Neural progenitor cell (in vitro differentiated cells): ENCODE results near the gene OCIAD2. TPM values are rescaled to one million over a fixed set of nuclear protein-coding genes. Genes with fewer than 3 reads are reported as not detected.

Source experiments
- DNase-seq: peaks from one replicate; pipeline ENCODE4 v3.0.0-alpha.2; 2016; ENCODE audit warnings: low spot score
- H2AFZ ChIP-seq: fragments of 200-600 bp; sonication (generic); replicated peaks from 2 replicates; pipeline ENCODE4 v1.6.1; 2016; ENCODE audit warnings: antibody characterized with exemption
- H3F3A ChIP-seq: fragments of 200-600 bp; sonication (generic); 2 replicates; pipeline ENCODE4 v1.6.1; 2016; ENCODE audit warnings: antibody characterized with exemption, low read depth
- H3K27ac ChIP-seq: fragments of 200-600 bp; sonication (generic); 2 replicates; pipeline ENCODE4 v1.5.1; 2016; ENCODE audit warnings: mild to moderate bottlenecking
- H3K27me3 ChIP-seq: fragments of 200-600 bp; sonication (generic); 2 replicates; pipeline ENCODE4 v1.6.1; 2016; ENCODE audit warnings: mild to moderate bottlenecking, moderate library complexity
- H3K36me3 ChIP-seq: fragments of 200-600 bp; sonication (generic); 2 replicates; pipeline ENCODE4 v1.5.1; 2016
- H3K4me1 ChIP-seq: fragments of 200-600 bp; sonication (generic); 2 replicates; pipeline ENCODE4 v1.6.1; 2016; ENCODE audit warnings: mixed run types
- H3K4me2 ChIP-seq: fragments of 200-600 bp; sonication (generic); 2 replicates; pipeline ENCODE4 v1.6.1; 2016
- H3K4me3 ChIP-seq: fragments of 200-600 bp; sonication (generic); 2 replicates; pipeline ENCODE4 v1.5.1; 2016
- H3K79me2 ChIP-seq: fragments of 200-600 bp; sonication (generic); 2 replicates; pipeline ENCODE4 v1.6.1; 2016; ENCODE audit warnings: low read depth
- H3K9ac ChIP-seq: fragments of 200-600 bp; sonication (generic); 2 replicates; pipeline ENCODE4 v1.6.1; 2016
- H3K9me3 ChIP-seq: fragments of 200-600 bp; sonication (generic); 2 replicates; pipeline ENCODE4 v1.5.1; 2016; ENCODE audit warnings: low read depth
- H4K20me1 ChIP-seq: fragments of 200-600 bp; sonication (generic); 2 replicates; pipeline ENCODE4 v1.6.1; 2016; ENCODE audit warnings: low read depth
- H3K27ac Mint-ChIP-seq: 3 replicates; pipeline ENCODE4 v1.8.0; 2021; ENCODE audit warnings: mixed read lengths
- H3K27me3 Mint-ChIP-seq: 2 replicates; pipeline ENCODE4 v1.8.0; 2022; ENCODE audit warnings: low read depth, mild to moderate bottlenecking, inconsistent platforms, moderate library complexity, mixed read lengths; ENCODE audit not compliant: insufficient read depth
- H3K36me3 Mint-ChIP-seq: 3 replicates; pipeline ENCODE4 v1.8.0; 2021; ENCODE audit warnings: mixed read lengths
- H3K4me1 Mint-ChIP-seq: 3 replicates; pipeline ENCODE4 v1.8.0; 2021; ENCODE audit warnings: mixed read lengths
- H3K4me3 Mint-ChIP-seq: 3 replicates; pipeline ENCODE4 v1.8.0; 2021; ENCODE audit warnings: mild to moderate bottlenecking, moderate library complexity, mixed read lengths
- H3K9me3 Mint-ChIP-seq: 3 replicates; pipeline ENCODE4 v1.8.0; 2020; ENCODE audit warnings: mixed read lengths
- EZH2 ChIP-seq: fragments of 200-600 bp; sonication (generic); IDR thresholded peaks from 2 replicates; pipeline ENCODE4 v1.6.1; 2017; ENCODE audit warnings: antibody characterized with exemption, mild to moderate bottlenecking, moderate library complexity
- EZH2phosphoT487 ChIP-seq: fragments of 200-600 bp; sonication (generic); IDR thresholded peaks from 2 replicates; pipeline ENCODE4 v1.6.1; 2017; ENCODE audit warnings: antibody characterized with exemption
- total RNA-seq: library from RNA; depleted of rRNA; stranded (reverse); fragments of >200 nt; gene quantifications from 2 replicates; pipeline ENCODE4 v1.2.3, GENCODE V29; 2015; ENCODE audit warnings: low replicate concordance
- TF ChIP-seq, protein P1 (sequence below): fragments of 200-600 bp; sonication (generic); IDR thresholded peaks from 2 replicates; pipeline ENCODE4 v1.5.1; 2017; ENCODE audit warnings: antibody characterized with exemption, mild to moderate bottlenecking

Gene OCIAD2
- total RNA-seq, 1 donor from 2014 or later, result 28.8 TPM

DNA sequence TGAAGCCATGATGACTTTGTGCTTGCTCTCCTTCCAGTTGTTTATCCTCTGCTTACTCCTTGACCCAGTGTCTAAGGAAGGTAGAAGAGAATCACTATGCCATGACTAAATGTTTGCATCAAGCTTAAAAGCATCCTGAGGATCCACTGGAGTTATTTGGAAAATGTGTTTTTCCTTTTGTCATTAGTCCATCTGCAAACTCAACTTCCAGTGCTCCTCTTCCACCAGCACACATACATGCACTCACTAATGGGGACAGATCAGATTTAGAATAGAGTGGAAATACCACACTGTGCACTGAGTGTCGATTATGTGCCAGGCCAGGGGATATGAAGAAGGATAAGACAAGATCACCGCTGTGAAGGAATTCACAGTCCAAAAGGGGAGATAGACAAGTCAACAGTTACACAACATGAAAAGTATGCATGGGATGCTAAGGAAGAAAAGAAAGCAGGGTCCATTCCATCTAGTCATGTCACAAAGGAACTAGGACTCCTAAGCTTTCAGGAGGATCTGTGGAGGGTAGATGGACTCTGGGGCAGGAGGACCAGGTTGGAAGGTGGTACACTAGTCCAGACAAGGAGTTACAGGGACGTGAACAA lies 1.9 kb downstream of the OCIAD2 start:
- Histone ChIP-seq H3K27me3 (no peaks in the 10 kb centered on the region), H3K9me3 (no peaks in the 10 kb centered on the region), H3F3A (peaks cover 6% of the 10 kb centered on the region), H4K20me1 (peaks cover 5% of the 10 kb centered on the region), H3K4me1 (peaks cover 6% of the 10 kb centered on the region), H2AFZ (no peak overlapping the region), H3K4me2 (peak overlapping the region; percentile 98), H3K27ac (no peak overlapping the region), H3K4me3 (no peak overlapping the region), H3K9ac (no peak overlapping the region), H3K36me3 (no peaks in the 10 kb centered on the region), H3K79me2 (peaks cover 13% of the 10 kb centered on the region)
- no peaks in the 10 kb centered on the region for H3K9me3 Mint-ChIP-seq
- peaks cover 16% of the 10 kb centered on the region for H3K4me1 Mint-ChIP-seq
- no peaks in the 10 kb centered on the region for H3K36me3 Mint-ChIP-seq
- TF ChIP-seq, protein P1, sequence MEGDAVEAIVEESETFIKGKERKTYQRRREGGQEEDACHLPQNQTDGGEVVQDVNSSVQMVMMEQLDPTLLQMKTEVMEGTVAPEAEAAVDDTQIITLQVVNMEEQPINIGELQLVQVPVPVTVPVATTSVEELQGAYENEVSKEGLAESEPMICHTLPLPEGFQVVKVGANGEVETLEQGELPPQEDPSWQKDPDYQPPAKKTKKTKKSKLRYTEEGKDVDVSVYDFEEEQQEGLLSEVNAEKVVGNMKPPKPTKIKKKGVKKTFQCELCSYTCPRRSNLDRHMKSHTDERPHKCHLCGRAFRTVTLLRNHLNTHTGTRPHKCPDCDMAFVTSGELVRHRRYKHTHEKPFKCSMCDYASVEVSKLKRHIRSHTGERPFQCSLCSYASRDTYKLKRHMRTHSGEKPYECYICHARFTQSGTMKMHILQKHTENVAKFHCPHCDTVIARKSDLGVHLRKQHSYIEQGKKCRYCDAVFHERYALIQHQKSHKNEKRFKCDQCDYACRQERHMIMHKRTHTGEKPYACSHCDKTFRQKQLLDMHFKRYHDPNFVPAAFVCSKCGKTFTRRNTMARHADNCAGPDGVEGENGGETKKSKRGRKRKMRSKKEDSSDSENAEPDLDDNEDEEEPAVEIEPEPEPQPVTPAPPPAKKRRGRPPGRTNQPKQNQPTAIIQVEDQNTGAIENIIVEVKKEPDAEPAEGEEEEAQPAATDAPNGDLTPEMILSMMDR, result no peak
- no peak for TF ChIP-seq EZH2
- no peak for TF ChIP-seq EZH2phosphoT487
- peak overlapping the region; percentile 4 for H3K4me3 Mint-ChIP-seq
- H3K27ac Mint-ChIP-seq, result no peak overlapping the region
- no peak for DNase-seq
- peaks cover 4% of the 10 kb centered on the region for H3K27me3 Mint-ChIP-seq

DNA sequence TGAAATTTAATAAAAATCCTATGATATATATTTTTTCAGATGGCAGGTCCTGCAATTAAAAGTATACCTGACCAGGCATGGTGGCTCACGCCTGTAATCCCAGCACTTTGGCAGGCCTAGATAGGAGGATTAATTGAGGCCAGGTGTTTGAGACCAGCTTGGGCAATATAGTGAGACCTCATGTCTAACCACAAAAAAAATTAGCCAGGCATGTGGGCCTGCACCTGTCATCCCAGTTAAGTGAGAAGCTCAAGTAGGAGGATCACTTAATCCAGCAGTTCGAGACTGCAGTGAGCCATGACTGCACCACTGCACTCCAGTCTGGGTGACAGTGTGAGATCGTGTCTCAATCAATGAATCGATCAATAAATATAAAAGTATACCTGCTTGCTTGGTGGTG lies 2.5 kb downstream of the OCIAD2 start:
- peaks cover 6% of the 10 kb centered on the region for H3K4me1 ChIP-seq
- no peaks in the 10 kb centered on the region for H3K9me3 ChIP-seq
- H3K79me2 ChIP-seq, result peaks cover 13% of the 10 kb centered on the region
- no peak overlapping the region for H3K4me3 ChIP-seq
- H3K27me3 ChIP-seq, result no peaks in the 10 kb centered on the region
- H3K27me3 Mint-ChIP-seq, result peaks cover 4% of the 10 kb centered on the region
- peaks cover 17% of the 10 kb centered on the region for H3K4me1 Mint-ChIP-seq
- H3K36me3 Mint-ChIP-seq, result no peaks in the 10 kb centered on the region
- no peak overlapping the region for H3K4me2 ChIP-seq
- no peak overlapping the region for H3K9ac ChIP-seq
- H3K27ac ChIP-seq, result no peak overlapping the region
- peaks cover 6% of the 10 kb centered on the region for H3F3A ChIP-seq
- H3K27ac Mint-ChIP-seq, result no peak overlapping the region
- no peak for DNase-seq
- TF ChIP-seq, protein P1, result no peak
- TF ChIP-seq EZH2phosphoT487 (no peak), EZH2 (no peak)
- no peak overlapping the region for H3K4me3 Mint-ChIP-seq
- no peak overlapping the region for H2AFZ ChIP-seq
- no peaks in the 10 kb centered on the region for H3K36me3 ChIP-seq
- no peaks in the 10 kb centered on the region for H3K9me3 Mint-ChIP-seq
- H4K20me1 ChIP-seq, result peaks cover 5% of the 10 kb centered on the region

DNA sequence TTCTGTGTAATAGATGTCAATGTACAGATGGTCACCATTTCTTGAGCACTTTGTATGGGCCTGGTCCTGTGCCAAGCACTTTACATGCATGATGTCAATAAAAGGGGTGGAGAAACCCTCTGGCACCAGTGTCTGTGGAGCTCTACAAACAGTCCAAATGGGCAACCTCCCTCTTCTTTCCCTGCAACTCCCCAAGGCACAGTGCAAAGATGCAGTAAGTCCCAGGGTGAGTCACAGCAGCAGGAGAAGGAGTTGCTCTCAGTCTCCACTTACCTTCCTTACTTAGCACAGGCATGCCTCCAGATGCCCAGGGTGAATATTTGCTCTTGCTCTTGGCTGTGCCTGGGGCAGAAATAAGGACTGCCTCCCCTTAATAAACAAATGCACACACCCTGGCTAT lies 4.3 kb downstream of the OCIAD2 start:
- Histone ChIP-seq H3K27me3 (no peaks in the 10 kb centered on the region), H3K36me3 (no peaks in the 10 kb centered on the region), H3K4me3 (no peak overlapping the region), H3K4me1 (peaks cover 6% of the 10 kb centered on the region), H3K27ac (no peak overlapping the region), H3K9ac (no peak overlapping the region), H3K4me2 (no peak overlapping the region), H3K79me2 (peaks cover 13% of the 10 kb centered on the region), H3K9me3 (no peaks in the 10 kb centered on the region), H3F3A (peaks cover 6% of the 10 kb centered on the region), H4K20me1 (peaks cover 5% of the 10 kb centered on the region), H2AFZ (no peak overlapping the region)
- TF ChIP-seq, protein P1, result no peak
- TF ChIP-seq EZH2 (no peak), EZH2phosphoT487 (no peak)
- Mint-ChIP-seq H3K27me3 (peaks cover 4% of the 10 kb centered on the region), H3K36me3 (no peaks in the 10 kb centered on the region), H3K27ac (no peak overlapping the region), H3K9me3 (no peaks in the 10 kb centered on the region), H3K4me1 (peaks cover 17% of the 10 kb centered on the region), H3K4me3 (no peak overlapping the region)
- DNase-seq, result no peak
